Suprapubic skin (tissue), 3 donors: ENCODE results near the gene CCDC144A.

Experiments used
- POLR2A ChIP-seq, 2 donors: fragments of 450-650 bp; IDR thresholded peaks; one replicate each; pipeline ENCODE4 v1.6.1; 2017; ENCODE audit warnings: antibody characterized with exemption in 2 of 2, mild to moderate bottlenecking in 2 of 2, moderate library complexity in 2 of 2
- TF ChIP-seq, protein P1 (sequence below), 2 donors: fragments of 200-600 bp in 1 of 2; fragments of 450-650 bp in 1 of 2; sonication (generic) in 1 of 2; IDR thresholded peaks; one replicate each; pipeline ENCODE4 v1.5.1; 2016 to 2019; ENCODE audit warnings: antibody characterized with exemption in 2 of 2, mild to moderate bottlenecking in 1 of 2, moderate library complexity in 1 of 2

DNA sequence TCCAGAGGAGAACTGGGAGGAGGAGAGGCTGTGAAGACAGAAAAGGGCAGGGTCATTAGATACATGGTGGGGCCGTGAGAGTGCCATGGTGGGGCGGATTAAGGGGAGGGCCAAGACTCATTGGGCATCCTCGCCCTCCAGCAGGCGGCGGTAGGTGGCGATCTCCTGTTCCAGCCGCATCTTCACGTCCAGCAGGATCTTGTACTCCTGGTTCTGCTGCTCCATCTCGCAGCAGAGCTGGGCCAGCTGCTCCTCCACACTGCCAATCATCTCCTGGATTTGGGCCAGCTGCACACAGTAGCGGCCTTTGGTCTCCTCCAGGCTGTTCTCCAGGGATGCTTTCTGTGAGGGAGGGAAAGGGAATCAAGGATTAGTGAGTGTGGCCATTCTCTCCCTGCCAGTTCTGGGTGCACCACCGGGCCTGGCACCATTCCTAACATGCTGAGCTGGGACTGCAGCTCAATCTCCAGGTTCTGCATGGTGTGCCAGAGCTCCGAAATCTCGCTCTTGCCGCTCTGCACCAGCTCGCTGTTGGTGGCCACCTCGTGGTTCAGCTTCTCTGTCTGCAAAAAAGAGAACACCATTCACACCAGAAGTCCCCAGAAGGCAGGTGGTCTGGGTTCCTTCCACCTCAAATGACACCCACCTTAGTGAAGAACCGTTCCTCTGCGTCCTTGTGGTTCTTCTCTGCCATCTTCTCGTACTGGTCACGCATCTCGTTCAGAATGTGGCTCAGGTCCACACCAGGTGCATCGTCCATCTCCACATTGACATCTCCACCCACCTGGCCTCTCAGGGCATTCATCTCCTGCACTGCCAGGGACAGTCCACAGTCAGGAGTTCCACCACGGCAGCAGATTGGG, 129.0 kb downstream of the CCDC144A start:
- TF ChIP-seq, protein P1, sequence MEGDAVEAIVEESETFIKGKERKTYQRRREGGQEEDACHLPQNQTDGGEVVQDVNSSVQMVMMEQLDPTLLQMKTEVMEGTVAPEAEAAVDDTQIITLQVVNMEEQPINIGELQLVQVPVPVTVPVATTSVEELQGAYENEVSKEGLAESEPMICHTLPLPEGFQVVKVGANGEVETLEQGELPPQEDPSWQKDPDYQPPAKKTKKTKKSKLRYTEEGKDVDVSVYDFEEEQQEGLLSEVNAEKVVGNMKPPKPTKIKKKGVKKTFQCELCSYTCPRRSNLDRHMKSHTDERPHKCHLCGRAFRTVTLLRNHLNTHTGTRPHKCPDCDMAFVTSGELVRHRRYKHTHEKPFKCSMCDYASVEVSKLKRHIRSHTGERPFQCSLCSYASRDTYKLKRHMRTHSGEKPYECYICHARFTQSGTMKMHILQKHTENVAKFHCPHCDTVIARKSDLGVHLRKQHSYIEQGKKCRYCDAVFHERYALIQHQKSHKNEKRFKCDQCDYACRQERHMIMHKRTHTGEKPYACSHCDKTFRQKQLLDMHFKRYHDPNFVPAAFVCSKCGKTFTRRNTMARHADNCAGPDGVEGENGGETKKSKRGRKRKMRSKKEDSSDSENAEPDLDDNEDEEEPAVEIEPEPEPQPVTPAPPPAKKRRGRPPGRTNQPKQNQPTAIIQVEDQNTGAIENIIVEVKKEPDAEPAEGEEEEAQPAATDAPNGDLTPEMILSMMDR (IDR thresholded peaks at IDR 0.05): no peak
- no peak for TF ChIP-seq POLR2A (IDR thresholded peaks at IDR 0.05)
